Neural progenitor cell (in vitro differentiated cells): ENCODE results near the gene PPP6R1. TPM values are rescaled to one million over a fixed set of nuclear protein-coding genes. Genes with fewer than 3 reads are reported as not detected.

Experiments used
- DNase-seq: peaks from one replicate; pipeline ENCODE4 v3.0.0-alpha.2; 2016; ENCODE audit warnings: low spot score
- H2AFZ ChIP-seq: fragments of 200-600 bp; sonication (generic); replicated peaks from 2 replicates; pipeline ENCODE4 v1.6.1; 2016; ENCODE audit warnings: antibody characterized with exemption
- H3F3A ChIP-seq: fragments of 200-600 bp; sonication (generic); 2 replicates; pipeline ENCODE4 v1.6.1; 2016; ENCODE audit warnings: antibody characterized with exemption, low read depth
- H3K27ac ChIP-seq: fragments of 200-600 bp; sonication (generic); 2 replicates; pipeline ENCODE4 v1.5.1; 2016; ENCODE audit warnings: mild to moderate bottlenecking
- H3K27me3 ChIP-seq: fragments of 200-600 bp; sonication (generic); 2 replicates; pipeline ENCODE4 v1.6.1; 2016; ENCODE audit warnings: mild to moderate bottlenecking, moderate library complexity
- H3K36me3 ChIP-seq: fragments of 200-600 bp; sonication (generic); 2 replicates; pipeline ENCODE4 v1.5.1; 2016
- H3K4me1 ChIP-seq: fragments of 200-600 bp; sonication (generic); 2 replicates; pipeline ENCODE4 v1.6.1; 2016; ENCODE audit warnings: mixed run types
- H3K4me2 ChIP-seq: fragments of 200-600 bp; sonication (generic); 2 replicates; pipeline ENCODE4 v1.6.1; 2016
- H3K4me3 ChIP-seq: fragments of 200-600 bp; sonication (generic); 2 replicates; pipeline ENCODE4 v1.5.1; 2016
- H3K79me2 ChIP-seq: fragments of 200-600 bp; sonication (generic); 2 replicates; pipeline ENCODE4 v1.6.1; 2016; ENCODE audit warnings: low read depth
- H3K9ac ChIP-seq: fragments of 200-600 bp; sonication (generic); 2 replicates; pipeline ENCODE4 v1.6.1; 2016
- H3K9me3 ChIP-seq: fragments of 200-600 bp; sonication (generic); 2 replicates; pipeline ENCODE4 v1.5.1; 2016; ENCODE audit warnings: low read depth
- H4K20me1 ChIP-seq: fragments of 200-600 bp; sonication (generic); 2 replicates; pipeline ENCODE4 v1.6.1; 2016; ENCODE audit warnings: low read depth
- H3K27ac Mint-ChIP-seq: 3 replicates; pipeline ENCODE4 v1.8.0; 2021; ENCODE audit warnings: mixed read lengths
- H3K27me3 Mint-ChIP-seq: 2 replicates; pipeline ENCODE4 v1.8.0; 2022; ENCODE audit warnings: low read depth, mild to moderate bottlenecking, inconsistent platforms, moderate library complexity, mixed read lengths; ENCODE audit not compliant: insufficient read depth
- H3K36me3 Mint-ChIP-seq: 3 replicates; pipeline ENCODE4 v1.8.0; 2021; ENCODE audit warnings: mixed read lengths
- H3K4me1 Mint-ChIP-seq: 3 replicates; pipeline ENCODE4 v1.8.0; 2021; ENCODE audit warnings: mixed read lengths
- H3K4me3 Mint-ChIP-seq: 3 replicates; pipeline ENCODE4 v1.8.0; 2021; ENCODE audit warnings: mild to moderate bottlenecking, moderate library complexity, mixed read lengths
- H3K9me3 Mint-ChIP-seq: 3 replicates; pipeline ENCODE4 v1.8.0; 2020; ENCODE audit warnings: mixed read lengths
- EZH2 ChIP-seq: fragments of 200-600 bp; sonication (generic); IDR thresholded peaks from 2 replicates; pipeline ENCODE4 v1.6.1; 2017; ENCODE audit warnings: antibody characterized with exemption, mild to moderate bottlenecking, moderate library complexity
- EZH2phosphoT487 ChIP-seq: fragments of 200-600 bp; sonication (generic); IDR thresholded peaks from 2 replicates; pipeline ENCODE4 v1.6.1; 2017; ENCODE audit warnings: antibody characterized with exemption
- total RNA-seq: library from RNA; depleted of rRNA; stranded (reverse); fragments of >200 nt; gene quantifications from 2 replicates; pipeline ENCODE4 v1.2.3, GENCODE V29; 2015; ENCODE audit warnings: low replicate concordance
- TF ChIP-seq, protein P1 (sequence below): fragments of 200-600 bp; sonication (generic); IDR thresholded peaks from 2 replicates; pipeline ENCODE4 v1.5.1; 2017; ENCODE audit warnings: antibody characterized with exemption, mild to moderate bottlenecking

Gene PPP6R1
- total RNA-seq, 1 donor from 2014 or later: 13.1 TPM

DNA sequence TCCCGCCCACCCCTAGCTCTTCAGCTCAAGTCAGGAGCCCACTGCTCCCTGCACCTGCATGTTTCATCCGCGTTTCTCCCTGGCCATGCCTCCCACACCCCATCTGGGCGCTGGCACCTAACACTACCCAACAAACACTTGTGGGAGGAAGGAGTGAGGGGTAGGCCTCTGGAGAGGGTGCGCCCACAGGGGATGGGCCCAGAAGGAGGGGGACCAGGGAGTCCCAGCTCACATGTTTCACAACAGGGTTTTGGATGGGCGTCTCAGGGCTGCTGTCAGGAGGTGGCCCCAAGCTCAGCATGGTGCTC, 18.1 kb downstream of the PPP6R1 start:
- no peaks in the 10 kb centered on the region for H3K27me3 ChIP-seq
- no peaks in the 10 kb centered on the region for H3K9me3 ChIP-seq
- H4K20me1 ChIP-seq: peaks cover 4% of the 10 kb centered on the region
- no peaks in the 10 kb centered on the region for H3K79me2 ChIP-seq
- H3K36me3 ChIP-seq: no peaks in the 10 kb centered on the region
- Mint-ChIP-seq H3K36me3 (peaks cover 27% of the 10 kb centered on the region), H3K27me3 (peaks cover 9% of the 10 kb centered on the region), H3K4me1 (no peaks in the 10 kb centered on the region), H3K9me3 (no peaks in the 10 kb centered on the region), H3K27ac (no peak overlapping the region), H3K4me3 (no peak overlapping the region)
- TF ChIP-seq, protein P1, sequence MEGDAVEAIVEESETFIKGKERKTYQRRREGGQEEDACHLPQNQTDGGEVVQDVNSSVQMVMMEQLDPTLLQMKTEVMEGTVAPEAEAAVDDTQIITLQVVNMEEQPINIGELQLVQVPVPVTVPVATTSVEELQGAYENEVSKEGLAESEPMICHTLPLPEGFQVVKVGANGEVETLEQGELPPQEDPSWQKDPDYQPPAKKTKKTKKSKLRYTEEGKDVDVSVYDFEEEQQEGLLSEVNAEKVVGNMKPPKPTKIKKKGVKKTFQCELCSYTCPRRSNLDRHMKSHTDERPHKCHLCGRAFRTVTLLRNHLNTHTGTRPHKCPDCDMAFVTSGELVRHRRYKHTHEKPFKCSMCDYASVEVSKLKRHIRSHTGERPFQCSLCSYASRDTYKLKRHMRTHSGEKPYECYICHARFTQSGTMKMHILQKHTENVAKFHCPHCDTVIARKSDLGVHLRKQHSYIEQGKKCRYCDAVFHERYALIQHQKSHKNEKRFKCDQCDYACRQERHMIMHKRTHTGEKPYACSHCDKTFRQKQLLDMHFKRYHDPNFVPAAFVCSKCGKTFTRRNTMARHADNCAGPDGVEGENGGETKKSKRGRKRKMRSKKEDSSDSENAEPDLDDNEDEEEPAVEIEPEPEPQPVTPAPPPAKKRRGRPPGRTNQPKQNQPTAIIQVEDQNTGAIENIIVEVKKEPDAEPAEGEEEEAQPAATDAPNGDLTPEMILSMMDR: no peak
- TF ChIP-seq EZH2phosphoT487 (no peak), EZH2 (no peak)
- no peak overlapping the region for H3K27ac ChIP-seq
- no peaks in the 10 kb centered on the region for H3F3A ChIP-seq
- no peaks in the 10 kb centered on the region for H3K4me1 ChIP-seq
- no peak for DNase-seq
- no peak overlapping the region for H3K4me3 ChIP-seq
- no peak overlapping the region for H3K4me2 ChIP-seq
- no peak overlapping the region for H3K9ac ChIP-seq
- H2AFZ ChIP-seq: no peak overlapping the region

DNA sequence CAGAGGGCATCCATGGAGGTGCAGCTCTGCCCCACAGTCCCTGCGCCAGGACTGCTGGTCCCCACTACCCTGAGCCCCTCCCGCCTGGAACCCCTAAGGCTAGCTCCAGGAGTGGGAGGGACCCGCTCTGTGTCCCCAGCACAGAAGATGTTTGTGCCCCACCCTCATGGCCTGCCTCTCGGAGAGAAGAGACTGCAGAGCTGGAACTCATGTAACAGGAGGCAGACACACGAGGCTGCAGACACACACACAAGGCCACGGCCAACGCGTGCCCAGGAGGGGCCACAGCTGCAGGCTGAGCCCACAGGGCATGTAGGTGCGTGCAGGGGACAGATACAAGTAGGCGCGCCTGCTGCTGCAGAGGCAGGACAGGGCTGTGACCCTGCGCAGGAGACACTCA, 19.8 kb downstream of the PPP6R1 start:
- Mint-ChIP-seq H3K36me3 (peaks cover 29% of the 10 kb centered on the region), H3K27me3 (peaks cover 10% of the 10 kb centered on the region), H3K4me3 (no peak overlapping the region), H3K9me3 (no peaks in the 10 kb centered on the region), H3K27ac (no peak overlapping the region), H3K4me1 (no peaks in the 10 kb centered on the region)
- DNase-seq: no peak
- H3K4me3 ChIP-seq: no peak overlapping the region
- H3K27me3 ChIP-seq: no peaks in the 10 kb centered on the region
- H3F3A ChIP-seq: no peaks in the 10 kb centered on the region
- no peaks in the 10 kb centered on the region for H3K36me3 ChIP-seq
- H3K9me3 ChIP-seq: no peaks in the 10 kb centered on the region
- no peak overlapping the region for H3K27ac ChIP-seq
- H4K20me1 ChIP-seq: peaks cover 4% of the 10 kb centered on the region
- H3K79me2 ChIP-seq: no peaks in the 10 kb centered on the region
- H3K9ac ChIP-seq: no peak overlapping the region
- H2AFZ ChIP-seq: no peak overlapping the region
- TF ChIP-seq, protein P1: no peak
- TF ChIP-seq EZH2phosphoT487 (no peak), EZH2 (no peak)
- H3K4me2 ChIP-seq: no peak overlapping the region
- H3K4me1 ChIP-seq: no peaks in the 10 kb centered on the region

DNA sequence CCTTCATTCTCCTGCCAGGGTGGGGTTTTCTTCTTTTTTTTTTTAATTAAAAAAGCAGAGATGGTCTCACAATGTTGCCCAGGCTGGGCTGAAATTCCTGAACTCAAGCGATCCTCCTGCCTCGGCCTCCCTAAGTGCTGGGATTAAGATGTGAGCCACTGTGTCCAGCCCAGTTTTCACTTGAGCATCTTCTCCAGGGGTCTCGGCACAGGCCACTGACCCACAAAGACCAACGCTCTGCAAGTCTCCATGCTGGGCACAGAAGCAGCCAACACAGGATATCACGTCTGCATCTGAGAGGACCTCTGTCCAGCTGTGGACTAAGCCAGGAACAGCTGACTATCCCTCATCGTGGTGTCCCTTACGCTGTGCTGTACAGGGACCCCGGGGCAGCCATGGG, 20.8 kb downstream of the PPP6R1 start:
- H3K4me2 ChIP-seq: no peak overlapping the region
- no peak for TF ChIP-seq EZH2
- Mint-ChIP-seq H3K9me3 (no peaks in the 10 kb centered on the region), H3K4me1 (no peaks in the 10 kb centered on the region), H3K4me3 (no peak overlapping the region), H3K27ac (no peak overlapping the region), H3K36me3 (peaks cover 27% of the 10 kb centered on the region), H3K27me3 (peaks cover 10% of the 10 kb centered on the region)
- no peak overlapping the region for H3K27ac ChIP-seq
- no peaks in the 10 kb centered on the region for H3K36me3 ChIP-seq
- no peaks in the 10 kb centered on the region for H3K4me1 ChIP-seq
- H4K20me1 ChIP-seq: no peaks in the 10 kb centered on the region
- no peak overlapping the region for H3K4me3 ChIP-seq
- no peak overlapping the region for H2AFZ ChIP-seq
- no peak overlapping the region for H3K9ac ChIP-seq
- H3K27me3 ChIP-seq: no peaks in the 10 kb centered on the region
- H3K79me2 ChIP-seq: no peaks in the 10 kb centered on the region
- DNase-seq: no peak
- H3K9me3 ChIP-seq: no peaks in the 10 kb centered on the region
- H3F3A ChIP-seq: no peaks in the 10 kb centered on the region

DNA sequence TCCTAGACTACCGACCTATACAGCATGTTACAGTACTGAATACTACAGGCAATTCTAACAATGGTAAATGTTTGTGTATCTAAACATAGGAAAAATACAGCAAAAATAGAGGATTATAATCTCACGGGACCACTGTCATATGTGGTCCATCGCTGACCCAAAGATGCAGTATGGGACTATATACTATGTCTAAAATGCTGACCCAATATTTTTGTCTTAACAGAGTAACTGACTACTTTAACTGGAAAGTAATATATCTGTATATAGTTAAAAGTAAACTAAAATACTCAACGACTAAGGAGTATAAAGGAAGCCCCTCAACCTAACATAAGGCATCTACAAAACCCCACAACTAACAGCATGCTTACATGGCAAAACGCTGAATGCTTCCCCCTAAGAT, 25.8 kb downstream of the PPP6R1 start:
- DNase-seq: no peak
- Histone ChIP-seq H3K4me3 (no peak overlapping the region), H3K4me1 (no peaks in the 10 kb centered on the region), H4K20me1 (peaks cover 8% of the 10 kb centered on the region), H3K79me2 (no peaks in the 10 kb centered on the region), H3K27ac (no peak overlapping the region), H3K9ac (no peak overlapping the region), H3K9me3 (no peaks in the 10 kb centered on the region), H2AFZ (no peak overlapping the region), H3K27me3 (no peaks in the 10 kb centered on the region), H3K4me2 (no peak overlapping the region), H3F3A (no peaks in the 10 kb centered on the region), H3K36me3 (no peaks in the 10 kb centered on the region)
- H3K27me3 Mint-ChIP-seq: peaks cover 3% of the 10 kb centered on the region
- TF ChIP-seq EZH2phosphoT487 (no peak), EZH2 (no peak)
- TF ChIP-seq, protein P1: no peak
- no peaks in the 10 kb centered on the region for H3K4me1 Mint-ChIP-seq
- no peaks in the 10 kb centered on the region for H3K9me3 Mint-ChIP-seq
- peaks cover 19% of the 10 kb centered on the region for H3K36me3 Mint-ChIP-seq
- H3K27ac Mint-ChIP-seq: no peak overlapping the region
- H3K4me3 Mint-ChIP-seq: no peak overlapping the region
